Measurements from ENCODE around the gene MLLT10. TPM values are rescaled to one million over a fixed set of nuclear protein-coding genes. Genes with fewer than 3 reads are reported as not detected.
A peak's percentile ranks its signal among the peaks of the same experiment; 100 is the strongest.

The MLLT10 gene
- total RNA-seq, 2 experiments from 2014 or later, result 33.9 to 36.2 TPM

- Mint-ChIP-seq H3K27me3 (peaks cover 93% of the 10 kb centered on the region), H3K27ac (no peak overlapping the region), H3K4me1 (peaks cover 35% of the 10 kb centered on the region), H3K9me3 (no peaks in the 10 kb centered on the region), H3K36me3 (peaks cover 3% of the 10 kb centered on the region), H3K4me3 (peak overlapping the region; percentile 79)
- no peak for DNase-seq
Observed at GRCh38 chr10:21518641-21519396, 15.2 kb upstream of the MLLT10 start.

- no peaks in the 10 kb centered on the region for H3K9me3 Mint-ChIP-seq
- H3K4me3 Mint-ChIP-seq, result peak overlapping the region; percentile 69
Observed at GRCh38 chr10:21519397-21519933, 14.6 kb upstream of the MLLT10 start.

DNA sequence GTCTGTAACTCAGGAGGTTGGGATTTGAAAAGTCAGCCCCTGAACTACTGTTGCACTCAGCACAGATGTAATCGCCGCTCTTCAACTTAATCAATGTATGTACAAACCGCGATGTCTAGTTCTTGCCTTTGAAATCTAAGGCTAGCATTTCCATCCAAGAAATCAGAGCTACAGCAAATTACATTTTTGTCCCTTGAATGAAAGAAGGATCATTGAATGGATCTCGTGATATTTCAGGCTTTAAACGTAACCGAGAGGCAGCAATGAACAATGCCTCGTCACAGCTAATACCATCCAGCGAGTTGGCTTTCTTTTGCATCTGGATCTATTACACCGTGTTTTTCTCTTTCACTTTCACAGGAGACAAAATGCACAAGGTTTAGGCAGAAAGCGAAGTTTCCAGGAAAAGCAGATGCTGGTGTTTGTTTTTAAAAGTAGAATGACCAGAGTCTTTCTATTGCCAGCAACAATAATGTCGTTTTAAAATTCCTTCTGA lies 14.0 kb upstream of the MLLT10 start:
- no peak for DNase-seq
- H3K9me3 Mint-ChIP-seq, result no peaks in the 10 kb centered on the region
- H3K36me3 Mint-ChIP-seq, result peaks cover 3% of the 10 kb centered on the region
- no peak overlapping the region for H3K27ac Mint-ChIP-seq
- H3K4me3 Mint-ChIP-seq, result peak overlapping the region; percentile 69
- peaks cover 40% of the 10 kb centered on the region for H3K4me1 Mint-ChIP-seq
- H3K27me3 Mint-ChIP-seq, result peaks cover 93% of the 10 kb centered on the region

More at GRCh38 chr10:21519397-21519933, 14.6 kb upstream of the MLLT10 start:
- no peak overlapping the region for H3K27ac Mint-ChIP-seq
- DNase-seq, result no peak
- peaks cover 35% of the 10 kb centered on the region for H3K4me1 Mint-ChIP-seq
- peaks cover 93% of the 10 kb centered on the region for H3K27me3 Mint-ChIP-seq
- peaks cover 3% of the 10 kb centered on the region for H3K36me3 Mint-ChIP-seq

- H3K36me3 Mint-ChIP-seq, result peaks cover 3% of the 10 kb centered on the region
- H3K9me3 Mint-ChIP-seq, result no peaks in the 10 kb centered on the region
- DNase-seq, result no peak
- peaks cover 45% of the 10 kb centered on the region for H3K4me1 Mint-ChIP-seq
- H3K27me3 Mint-ChIP-seq, result peaks cover 93% of the 10 kb centered on the region
- peak overlapping the region; percentile 42 for H3K4me3 Mint-ChIP-seq
- no peak overlapping the region for H3K27ac Mint-ChIP-seq
Observed at GRCh38 chr10:21520509-21520908, 13.5 kb upstream of the MLLT10 start.

- Mint-ChIP-seq H3K27me3 (peaks cover 92% of the 10 kb centered on the region), H3K36me3 (peaks cover 1% of the 10 kb centered on the region), H3K9me3 (no peaks in the 10 kb centered on the region), H3K4me3 (no peak overlapping the region), H3K27ac (no peak overlapping the region), H3K4me1 (peaks cover 42% of the 10 kb centered on the region)
- DNase-seq, result no peak
Observed at GRCh38 chr10:21520949-21521348, 13.1 kb upstream of the MLLT10 start.

GRCh38 chr10:21521751-21522533 lies 12.1 kb upstream of the MLLT10 start:
- Mint-ChIP-seq H3K36me3 (no peaks in the 10 kb centered on the region), H3K27me3 (peaks cover 94% of the 10 kb centered on the region), H3K9me3 (no peaks in the 10 kb centered on the region), H3K4me1 (peaks cover 44% of the 10 kb centered on the region), H3K27ac (no peak overlapping the region), H3K4me3 (no peak overlapping the region)
- no peak for DNase-seq

DNA sequence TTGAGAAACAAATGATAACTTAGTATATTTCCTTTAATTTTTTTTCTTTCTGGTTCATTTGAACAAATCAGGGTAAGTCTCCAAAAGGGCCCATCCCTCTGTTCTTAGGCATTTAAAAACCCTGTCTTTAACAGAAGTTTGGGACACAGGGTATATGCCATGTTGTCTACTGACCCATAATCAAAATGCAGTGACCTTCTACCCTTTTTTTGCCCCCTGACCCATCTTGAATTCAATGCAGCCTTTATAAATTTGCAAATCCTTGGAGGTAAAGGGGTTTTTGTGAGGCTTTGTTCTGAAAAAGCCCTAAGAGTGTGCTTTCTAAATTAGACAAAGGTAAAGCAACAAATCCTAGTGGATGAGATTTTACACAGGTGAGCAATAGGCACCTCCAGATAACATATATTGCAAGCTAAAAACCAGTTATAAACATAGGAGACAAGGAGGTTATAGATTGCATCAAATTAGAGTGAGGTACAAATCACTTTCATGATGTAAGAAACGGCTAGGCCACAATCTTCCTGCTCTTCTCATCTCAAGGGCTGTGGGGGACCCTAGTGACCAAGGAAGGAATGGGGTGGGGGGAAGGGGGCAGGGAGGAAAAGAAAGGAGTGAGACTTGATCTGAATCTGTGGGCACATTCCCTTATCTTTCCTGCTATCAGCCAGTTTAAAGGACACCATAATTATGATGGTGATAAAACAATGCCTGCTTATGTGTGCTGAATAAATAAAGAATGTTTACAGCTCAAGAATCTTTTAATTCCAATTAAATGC lies 11.2 kb upstream of the MLLT10 start:
- Mint-ChIP-seq H3K36me3 (no peaks in the 10 kb centered on the region), H3K4me1 (peaks cover 43% of the 10 kb centered on the region), H3K4me3 (no peak overlapping the region), H3K27ac (no peak overlapping the region), H3K9me3 (no peaks in the 10 kb centered on the region), H3K27me3 (peaks cover 92% of the 10 kb centered on the region)
- DNase-seq, result no peak

- no peak for DNase-seq
- no peaks in the 10 kb centered on the region for H3K36me3 Mint-ChIP-seq
- no peak overlapping the region for H3K27ac Mint-ChIP-seq
- peaks cover 92% of the 10 kb centered on the region for H3K27me3 Mint-ChIP-seq
- no peaks in the 10 kb centered on the region for H3K9me3 Mint-ChIP-seq
- H3K4me1 Mint-ChIP-seq, result peaks cover 43% of the 10 kb centered on the region
- no peak overlapping the region for H3K4me3 Mint-ChIP-seq
Observed at GRCh38 chr10:21523557-21524008, 10.4 kb upstream of the MLLT10 start.

DNA sequence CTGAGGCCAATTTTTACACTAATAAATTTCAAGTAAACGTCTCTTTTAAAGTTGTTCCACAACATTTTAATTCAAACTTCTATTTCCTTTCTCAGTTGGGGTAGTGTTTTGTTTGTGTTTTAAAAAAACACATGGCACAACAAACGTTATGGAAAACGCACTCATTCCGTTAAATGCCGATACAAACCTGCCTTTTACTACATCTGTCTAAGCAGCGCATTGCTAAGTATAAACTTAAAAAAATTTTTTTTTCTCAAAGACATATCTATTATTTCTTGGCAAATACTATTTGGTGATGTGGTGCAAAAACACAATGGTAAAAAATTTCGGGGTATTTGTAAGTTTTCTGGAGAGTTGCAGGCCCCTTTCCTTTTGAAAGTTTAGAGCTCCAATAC lies 9.9 kb upstream of the MLLT10 start:
- Mint-ChIP-seq H3K4me1 (peaks cover 39% of the 10 kb centered on the region), H3K27me3 (peaks cover 88% of the 10 kb centered on the region), H3K9me3 (no peaks in the 10 kb centered on the region), H3K36me3 (no peaks in the 10 kb centered on the region), H3K27ac (no peak overlapping the region), H3K4me3 (no peak overlapping the region)
- no peak for DNase-seq

- no peak for DNase-seq
- peak overlapping the region; percentile 89 for H3K4me3 Mint-ChIP-seq
Observed at GRCh38 chr10:21524526-21525366, 9.3 kb upstream of the MLLT10 start.

GRCh38 chr10:21525367-21526187 lies 8.5 kb upstream of the MLLT10 start, which contains the start of gene SKIDA1:
TSS of gene SKIDA1 (minus strand) at chr10:21525682. CDS start at chr10:21517822, 7,860 bp downstream.
- Mint-ChIP-seq H3K27me3 (peaks cover 78% of the 10 kb centered on the region), H3K36me3 (no peaks in the 10 kb centered on the region), H3K4me1 (peaks cover 30% of the 10 kb centered on the region)

More at GRCh38 chr10:21524526-21525366, 9.3 kb upstream of the MLLT10 start:
- H3K27me3 Mint-ChIP-seq, result peaks cover 86% of the 10 kb centered on the region
- no peaks in the 10 kb centered on the region for H3K9me3 Mint-ChIP-seq
- peaks cover 36% of the 10 kb centered on the region for H3K4me1 Mint-ChIP-seq
- H3K36me3 Mint-ChIP-seq, result no peaks in the 10 kb centered on the region
- H3K27ac Mint-ChIP-seq, result peak overlapping the region; percentile 89

DNA sequence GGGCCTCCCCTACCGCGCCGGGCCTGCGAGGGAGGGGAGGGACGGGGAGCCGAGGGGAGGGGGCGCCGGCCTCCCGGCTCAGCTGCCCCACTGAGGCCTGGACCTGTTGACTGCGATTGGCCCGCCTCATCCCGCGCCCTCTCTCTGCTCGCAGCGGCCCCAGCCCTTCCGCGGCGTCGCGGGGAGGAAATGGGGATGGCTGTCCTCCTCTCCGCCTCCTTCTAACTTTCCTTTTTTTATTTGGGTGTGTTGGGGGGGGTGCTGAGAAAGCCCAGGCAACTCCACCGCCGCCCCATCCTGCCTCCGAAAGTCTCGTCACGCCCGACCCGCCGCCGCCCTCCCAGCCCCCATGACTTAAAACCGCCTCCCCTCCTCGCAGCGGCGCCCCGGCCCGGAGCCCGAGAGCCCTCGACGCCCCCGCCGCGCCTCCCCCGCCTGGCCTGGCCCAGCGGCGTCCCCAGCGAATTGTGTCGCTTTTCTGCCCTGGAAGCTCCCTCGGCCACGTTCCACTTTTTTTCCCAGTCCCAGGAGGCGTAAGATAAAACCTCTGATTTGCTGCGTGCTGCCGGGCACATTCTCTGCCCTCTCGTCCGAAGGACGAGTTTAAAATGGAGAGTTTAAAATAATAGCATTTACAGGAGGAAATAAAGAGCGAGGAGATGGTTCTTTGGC lies 7.7 kb upstream of the MLLT10 start:
- DNase-seq, result peak; percentile 57
- no peaks in the 10 kb centered on the region for H3K36me3 Mint-ChIP-seq
- peak overlapping the region; percentile 91 for H3K27ac Mint-ChIP-seq
- H3K9me3 Mint-ChIP-seq, result no peaks in the 10 kb centered on the region
- H3K4me1 Mint-ChIP-seq, result peaks cover 30% of the 10 kb centered on the region
- H3K27me3 Mint-ChIP-seq, result peaks cover 70% of the 10 kb centered on the region
- H3K4me3 Mint-ChIP-seq, result peak overlapping the region; percentile 87

More at GRCh38 chr10:21525367-21526187, 8.5 kb upstream of the MLLT10 start, which contains the start of gene SKIDA1:
- Mint-ChIP-seq H3K4me3 (peak within 1 kb of the TSS; percentile 89), H3K9me3 (no peaks in the 10 kb centered on the region), H3K27ac (peak within 1 kb of the TSS; percentile 91)
- DNase-seq, result peak; percentile 70

All from activated naive CD8-positive, alpha-beta T cell treated with anti-CD3 and anti-CD28 coated beads for 36 hours (primary cell).